Measurements from ENCODE around the gene ETHE1.

DNA sequence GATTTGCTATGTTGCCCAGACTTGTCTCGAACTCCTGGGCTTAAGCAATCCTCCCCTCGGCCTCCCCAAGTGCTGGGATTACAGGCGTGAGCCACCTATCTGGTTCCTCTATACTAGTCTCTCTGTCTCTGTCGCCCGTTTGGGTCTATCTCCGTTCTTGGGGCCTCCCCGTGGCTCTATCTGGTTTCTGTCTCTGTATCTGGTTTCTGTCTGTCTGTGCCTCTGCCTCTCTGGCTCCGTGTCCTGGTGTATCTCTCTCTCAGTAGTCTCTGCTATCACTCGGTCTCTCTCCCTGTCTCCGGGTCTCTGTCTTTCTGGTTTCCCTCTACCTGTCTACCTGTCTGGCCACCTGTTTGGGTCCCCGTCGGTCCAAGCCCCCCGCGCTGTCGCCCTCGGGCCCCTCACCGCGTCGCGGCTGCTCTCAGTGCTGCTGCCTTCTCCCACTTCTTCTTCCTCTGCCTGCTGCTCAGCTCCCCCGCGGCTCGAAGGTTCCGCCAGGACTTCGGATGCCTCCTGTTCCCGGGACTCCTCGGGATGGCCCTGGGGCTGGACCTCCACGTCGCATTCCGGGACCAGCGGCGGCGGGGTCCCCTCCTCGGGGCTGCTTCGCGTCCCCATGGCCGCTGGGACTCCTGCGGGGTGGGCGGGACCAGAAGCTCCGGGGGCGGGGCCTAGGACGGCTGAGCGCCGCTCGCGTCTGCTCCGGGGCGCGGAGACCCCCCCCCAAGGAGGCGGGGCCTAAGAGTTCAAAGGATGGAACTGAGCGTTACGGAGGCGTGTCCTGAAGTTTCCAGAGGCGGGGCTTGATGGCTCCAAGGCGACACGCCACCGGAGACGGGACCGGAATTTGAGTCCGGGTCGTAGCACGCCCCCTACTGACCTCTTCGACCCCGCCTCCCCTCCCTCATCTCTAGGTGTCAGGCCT is 23.2 kb downstream of the ETHE1 start:
- TF ChIP-seq CTCF (conservative IDR thresholded peaks at IDR 0.05 in 1 of 2, IDR thresholded peaks at IDR 0.05 in 1 of 2; ENCODE audit: extremely low read depth in 1 of 2, insufficient read depth in 1 of 2, low read depth in 1 of 2, low read length in 2 of 2) (no peak), EZH2 (IDR thresholded peaks at IDR 0.05; ENCODE audit: borderline replicate concordance, low read length) (no peak)
